ENCODE measurements around the gene CD22.

Gene CD22

DNA sequence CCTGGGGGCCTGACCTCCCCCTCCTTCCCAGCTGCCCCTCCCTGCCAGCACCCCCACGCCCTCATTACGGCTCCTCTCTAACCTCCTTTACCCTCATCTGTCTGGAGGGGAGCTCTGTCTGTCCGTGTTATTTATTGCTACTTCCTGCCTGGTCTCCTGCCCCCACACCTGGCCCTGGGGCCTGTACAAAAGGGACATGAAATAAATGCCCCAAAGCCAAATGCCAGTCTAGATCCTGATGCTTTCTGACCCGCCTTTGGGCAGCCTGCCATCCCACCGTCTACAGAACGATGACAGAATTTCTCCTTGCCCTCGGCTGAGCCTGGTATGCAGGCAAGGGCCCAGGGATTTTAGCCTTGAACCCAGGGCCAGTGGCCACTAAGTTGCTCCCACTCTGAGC lies 15.4 kb upstream of the CD22 start:
- Histone ChIP-seq H3K4me1 (no peaks in the 10 kb centered on the region), H3K4me3 (no peak overlapping the region), H3K27me3 (ENCODE audit: low read depth) (no peaks in the 10 kb centered on the region), H3K9me3 (no peaks in the 10 kb centered on the region), H3K36me3 (replicated peaks) (no peaks in the 10 kb centered on the region)
- no peak for DNase-seq (ENCODE audit: low spot score in 2 of 2)
- in situ Hi-C loops (cut with MboI; ENCODE audit: low sequenced_read_pairs): no loop called here

DNA sequence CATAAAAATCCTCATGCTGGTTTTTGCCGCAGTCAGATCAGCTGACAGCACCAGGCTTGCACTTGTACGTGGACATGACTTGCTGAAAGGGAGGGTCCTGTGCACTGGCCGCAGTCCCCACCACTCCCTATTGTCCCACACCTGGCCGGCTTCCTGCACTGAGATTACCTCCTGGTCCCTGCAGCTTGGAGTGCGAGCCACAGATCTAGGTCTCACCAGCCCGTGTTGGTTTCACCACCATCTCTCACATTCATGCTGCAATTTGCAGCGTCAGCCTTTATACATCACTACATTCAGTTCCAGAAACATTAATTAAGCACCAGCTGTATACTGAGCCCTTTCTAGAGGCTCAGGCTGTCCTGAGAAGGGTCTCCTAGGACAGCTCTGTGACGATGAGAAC lies 15.0 kb upstream of the CD22 start:
- Histone ChIP-seq H3K27me3 (ENCODE audit: low read depth) (no peaks in the 10 kb centered on the region), H3K4me1 (no peaks in the 10 kb centered on the region), H3K9me3 (no peaks in the 10 kb centered on the region), H3K4me3 (no peak overlapping the region), H3K36me3 (replicated peaks) (no peaks in the 10 kb centered on the region)
- DNase-seq (ENCODE audit: low spot score in 2 of 2): no peak
- in situ Hi-C loops (cut with MboI; ENCODE audit: low sequenced_read_pairs): no loop called here

DNA sequence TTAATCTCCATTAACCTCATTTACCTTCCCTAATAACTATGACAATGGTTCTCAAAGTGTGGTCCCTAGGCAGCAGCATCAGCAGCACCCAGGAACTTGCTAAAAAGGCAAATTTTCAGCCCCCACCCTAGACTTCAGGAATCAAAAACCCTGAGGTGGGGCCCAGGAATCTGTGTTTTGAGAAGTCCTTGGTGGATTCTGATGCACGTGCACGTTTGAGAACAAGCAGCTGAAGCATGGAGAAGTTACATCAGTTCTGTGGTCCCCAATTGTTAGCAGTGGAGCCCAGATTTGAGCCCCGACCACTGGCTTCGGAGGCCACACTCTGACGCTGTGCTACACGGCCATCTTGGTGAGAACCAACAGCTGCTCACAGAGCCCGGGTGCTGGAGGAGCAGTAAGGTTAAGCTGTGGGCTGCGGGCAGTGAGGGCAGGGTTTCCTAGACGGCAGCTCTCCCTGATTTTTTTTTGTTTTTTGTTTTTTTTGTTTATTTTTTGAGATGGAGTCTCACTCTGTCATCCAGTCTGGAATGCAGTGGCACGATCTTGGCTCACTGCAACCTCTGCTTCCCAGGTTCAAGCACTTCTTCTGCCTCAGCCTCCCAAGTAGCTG lies 14.0 kb upstream of the CD22 start:
- in situ Hi-C loops (cut with MboI; ENCODE audit: low sequenced_read_pairs): no loop called here
- Histone ChIP-seq H3K36me3 (replicated peaks) (no peaks in the 10 kb centered on the region), H3K4me3 (no peak overlapping the region), H3K9me3 (no peaks in the 10 kb centered on the region), H3K4me1 (no peaks in the 10 kb centered on the region), H3K27me3 (ENCODE audit: low read depth) (no peaks in the 10 kb centered on the region)
- DNase-seq (ENCODE audit: low spot score in 2 of 2): no peak

DNA sequence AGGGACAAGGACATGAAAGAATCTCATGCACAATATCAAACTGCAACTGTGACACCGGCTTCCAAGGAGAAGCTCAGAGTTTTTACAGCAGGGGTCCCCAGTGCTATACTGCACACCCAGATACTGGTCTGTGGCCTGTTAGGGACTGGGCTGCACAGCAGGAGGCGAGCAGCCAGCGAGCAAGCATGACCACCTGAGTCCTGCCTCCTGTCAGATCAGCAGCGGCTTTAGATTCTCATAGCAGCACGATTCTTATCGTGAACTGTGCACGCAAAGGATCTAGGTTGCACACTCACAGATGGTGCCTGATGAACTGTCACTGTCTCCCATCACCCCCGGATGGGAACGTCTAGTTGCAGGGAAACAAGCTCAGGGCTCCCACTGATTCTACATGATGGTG lies 13.1 kb upstream of the CD22 start:
- no peaks in the 10 kb centered on the region for H3K36me3 ChIP-seq (replicated peaks)
- no peaks in the 10 kb centered on the region for H3K4me1 ChIP-seq
- no peak overlapping the region for H3K4me3 ChIP-seq
- no peaks in the 10 kb centered on the region for H3K9me3 ChIP-seq
- DNase-seq (ENCODE audit: low spot score in 2 of 2): no peak
- in situ Hi-C loops (cut with MboI; ENCODE audit: low sequenced_read_pairs): no loop called here
- no peaks in the 10 kb centered on the region for H3K27me3 ChIP-seq (ENCODE audit: low read depth)

DNA sequence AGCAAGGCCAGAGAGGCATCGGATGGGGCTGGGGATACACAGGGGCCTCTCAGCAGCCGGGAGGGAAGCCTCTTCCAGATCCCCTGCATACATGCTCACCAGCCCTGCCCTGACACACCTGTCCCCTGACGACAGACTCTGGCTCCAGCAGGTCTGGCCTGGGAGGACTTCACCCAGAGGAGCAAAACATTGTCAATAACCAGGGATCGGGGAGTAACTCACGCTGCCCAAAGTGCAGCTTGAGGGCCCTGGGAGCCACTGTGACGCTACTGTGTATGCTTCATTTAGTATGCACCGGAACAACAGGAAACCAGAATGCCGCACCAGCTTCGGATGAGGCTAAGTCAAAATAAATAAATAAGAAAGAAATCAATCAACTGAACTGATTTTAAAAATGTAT lies 12.4 kb upstream of the CD22 start:
- in situ Hi-C loops (cut with MboI; ENCODE audit: low sequenced_read_pairs): no loop called here
- H3K4me1 ChIP-seq: no peaks in the 10 kb centered on the region

DNA sequence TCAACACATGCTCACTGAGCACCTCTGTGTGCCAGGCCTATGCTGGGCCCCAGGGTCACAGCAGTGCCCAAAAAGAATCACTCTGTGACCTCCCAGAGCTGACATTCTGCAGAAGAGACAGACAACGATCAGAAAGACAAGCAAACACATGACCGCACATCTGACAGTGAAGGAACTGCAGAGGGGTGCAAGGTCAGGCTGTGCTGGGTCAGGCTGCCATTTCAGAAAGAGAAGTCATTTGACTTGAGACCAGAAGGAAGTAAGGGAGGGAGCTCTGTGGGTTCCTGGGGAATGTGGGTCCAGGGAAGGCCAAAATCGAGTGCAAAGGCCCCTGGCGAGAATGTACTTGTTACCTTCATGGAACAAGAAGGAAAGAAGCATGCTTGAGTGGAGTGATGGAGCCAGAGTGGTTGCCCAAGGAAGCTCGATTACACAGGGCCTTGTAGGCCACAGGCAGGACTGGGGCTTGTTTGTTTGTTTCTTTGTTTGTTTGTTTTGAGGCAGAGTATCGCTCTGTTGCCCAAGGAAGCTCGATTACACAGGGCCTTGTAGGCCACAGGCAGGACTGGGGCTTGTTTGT lies 11.4 kb upstream of the CD22 start:
- Histone ChIP-seq H3K27me3 (ENCODE audit: low read depth) (no peaks in the 10 kb centered on the region), H3K36me3 (replicated peaks) (no peaks in the 10 kb centered on the region), H3K4me1 (no peaks in the 10 kb centered on the region), H3K4me3 (no peak overlapping the region), H3K9me3 (no peaks in the 10 kb centered on the region; the same call in 1 of the 2 replicates)
- in situ Hi-C loops (cut with MboI; ENCODE audit: low sequenced_read_pairs): no loop called here
- DNase-seq (ENCODE audit: low spot score in 2 of 2): no peak

More for the DNA sequence above, 12.4 kb upstream of the CD22 start:
- H3K36me3 ChIP-seq (replicated peaks): no peaks in the 10 kb centered on the region
- H3K4me3 ChIP-seq: no peak overlapping the region
- no peak for DNase-seq (ENCODE audit: low spot score in 2 of 2)
- H3K27me3 ChIP-seq (ENCODE audit: low read depth): no peaks in the 10 kb centered on the region
- H3K9me3 ChIP-seq: no peaks in the 10 kb centered on the region

GRCh38 chr19:35318679-35319448 lies 10.1 kb upstream of the CD22 start:
- in situ Hi-C loops (cut with MboI; ENCODE audit: low sequenced_read_pairs): no loop called here
- Histone ChIP-seq H3K27me3 (ENCODE audit: low read depth) (no peaks in the 10 kb centered on the region), H3K36me3 (replicated peaks) (no peaks in the 10 kb centered on the region), H3K9me3 (no peaks in the 10 kb centered on the region; the same call in 1 of the 2 replicates), H3K4me3 (no peak overlapping the region), H3K4me1 (no peaks in the 10 kb centered on the region)
- no peak for DNase-seq (ENCODE audit: low spot score in 2 of 2)

DNA sequence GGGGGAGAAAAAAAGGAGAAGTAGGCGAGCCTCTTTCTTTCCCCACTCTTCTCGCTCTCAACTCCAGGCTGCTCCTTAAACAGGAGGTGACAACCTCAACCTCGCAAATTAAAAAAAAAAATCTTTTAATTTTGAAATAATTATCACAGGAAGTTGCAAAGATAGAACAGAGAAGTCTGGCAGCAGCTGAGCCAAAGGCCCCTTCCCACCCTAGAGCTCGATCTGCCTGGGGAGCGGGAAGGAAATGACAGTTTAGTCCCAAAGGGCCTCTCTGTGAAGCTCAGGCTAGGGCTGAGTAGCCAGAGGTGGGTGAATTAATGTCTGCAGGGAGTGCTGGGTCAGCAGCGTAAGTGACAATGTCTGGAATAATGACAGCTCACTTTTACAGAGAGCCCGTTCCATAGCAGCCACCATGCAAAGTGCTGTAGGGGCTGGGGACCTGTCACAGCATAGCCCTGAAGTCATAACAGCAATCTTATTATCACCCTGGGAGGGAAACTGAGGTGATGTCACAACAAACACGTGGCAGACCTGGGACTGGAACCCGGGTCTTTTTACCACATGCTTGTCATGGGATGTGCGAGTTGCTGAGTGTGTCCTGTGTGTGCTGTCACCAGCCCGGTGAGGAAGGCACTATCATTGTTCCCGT lies 8.8 kb upstream of the CD22 start:
- DNase-seq (ENCODE audit: low spot score in 2 of 2): no peak
- Histone ChIP-seq H3K4me1 (no peaks in the 10 kb centered on the region), H3K27me3 (ENCODE audit: low read depth) (no peaks in the 10 kb centered on the region), H3K9me3 (no peaks in the 10 kb centered on the region; the same call in 1 of the 2 replicates), H3K4me3 (no peak overlapping the region), H3K36me3 (replicated peaks) (no peaks in the 10 kb centered on the region)
- in situ Hi-C loops (cut with MboI; ENCODE audit: low sequenced_read_pairs): no loop called here

DNA sequence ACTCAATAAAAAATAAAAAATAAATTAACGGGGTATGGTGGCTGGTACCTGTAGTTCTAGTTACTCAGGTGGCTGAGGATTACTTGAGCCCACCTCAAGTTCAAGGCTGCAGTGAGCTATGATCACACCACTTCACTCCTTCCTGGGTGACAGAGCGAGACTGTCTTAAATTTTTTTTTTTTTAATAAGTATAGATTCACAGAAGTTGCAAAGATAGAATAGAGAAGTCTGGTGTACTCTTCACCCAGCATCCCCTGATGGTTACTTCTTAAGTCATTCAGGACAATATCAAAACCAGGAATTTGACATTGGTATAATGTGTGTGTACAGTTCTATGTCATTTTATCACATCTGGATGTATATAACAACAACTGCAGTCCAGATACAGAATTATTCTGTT lies 7.7 kb upstream of the CD22 start:
- no peaks in the 10 kb centered on the region; the same call in 1 of the 2 replicates for H3K9me3 ChIP-seq
- no peak overlapping the region for H3K4me3 ChIP-seq
- DNase-seq (ENCODE audit: low spot score in 2 of 2): no peak
- in situ Hi-C loops (cut with MboI; ENCODE audit: low sequenced_read_pairs): no loop called here
- H3K27me3 ChIP-seq (ENCODE audit: low read depth): no peaks in the 10 kb centered on the region; the same call in 1 of the 2 replicates
- no peaks in the 10 kb centered on the region for H3K36me3 ChIP-seq (replicated peaks)
- no peaks in the 10 kb centered on the region for H3K4me1 ChIP-seq

DNA sequence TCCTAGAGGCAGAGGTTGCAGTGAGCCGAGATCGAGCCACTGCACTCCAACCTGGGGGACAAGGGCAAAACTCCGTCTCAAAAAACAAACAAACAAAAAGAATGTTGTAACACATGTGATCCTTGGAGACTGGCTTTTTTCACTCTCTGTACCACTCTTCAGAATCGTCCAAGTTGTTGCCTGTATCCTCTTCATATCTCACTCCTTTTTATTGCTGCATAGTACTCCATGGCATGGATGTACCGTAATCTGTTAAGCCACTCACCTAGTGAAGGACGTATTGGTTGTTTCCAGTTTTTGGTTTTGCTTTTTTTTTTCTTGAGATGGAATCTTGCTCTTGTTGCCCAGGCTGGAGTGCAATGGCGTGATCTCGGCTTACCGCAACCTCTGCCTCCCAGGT lies 7.0 kb upstream of the CD22 start:
- Histone ChIP-seq H3K9me3 (no peaks in the 10 kb centered on the region; the same call in 1 of the 2 replicates), H3K4me3 (no peak overlapping the region), H3K36me3 (replicated peaks) (no peaks in the 10 kb centered on the region), H3K4me1 (no peaks in the 10 kb centered on the region), H3K27me3 (ENCODE audit: low read depth) (no peaks in the 10 kb centered on the region; the same call in 1 of the 2 replicates)
- no peak for DNase-seq (ENCODE audit: low spot score in 2 of 2)
- in situ Hi-C loops (cut with MboI; ENCODE audit: low sequenced_read_pairs): no loop called here

- Histone ChIP-seq H3K36me3 (replicated peaks) (no peaks in the 10 kb centered on the region), H3K4me3 (no peak overlapping the region), H3K27me3 (ENCODE audit: low read depth) (no peaks in the 10 kb centered on the region; the same call in 1 of the 2 replicates), H3K9me3 (no peaks in the 10 kb centered on the region), H3K4me1 (no peaks in the 10 kb centered on the region)
- DNase-seq (ENCODE audit: low spot score in 2 of 2): no peak
- in situ Hi-C loops (cut with MboI; ENCODE audit: low sequenced_read_pairs): no loop called here
Measured at GRCh38 chr19:35327642-35328041, 1.3 kb upstream of the CD22 start.

DNA sequence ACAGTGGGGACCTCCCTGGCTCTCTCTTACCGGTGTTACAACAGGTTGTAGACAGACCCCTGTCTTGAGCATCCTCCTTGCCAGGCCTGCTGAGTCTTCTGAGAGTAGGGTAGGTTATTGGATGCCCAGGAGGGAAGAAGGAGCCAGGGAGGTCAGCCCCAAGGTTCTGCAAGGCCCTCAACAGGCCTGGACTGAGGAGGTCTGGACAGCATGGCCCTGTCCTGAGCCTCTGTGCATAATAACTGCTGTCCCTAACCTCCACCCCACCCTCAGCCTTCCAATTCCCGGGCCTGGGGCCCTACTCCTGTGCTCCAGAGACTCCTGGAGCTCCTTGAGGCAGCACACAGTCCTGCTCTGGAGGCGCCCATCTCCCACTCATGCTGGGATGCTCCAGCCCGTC lies 336 bp downstream of the CD22 start:
- Histone ChIP-seq H3K4me1 (no peaks in the 10 kb centered on the region), H3K27me3 (ENCODE audit: low read depth) (no peaks in the 10 kb centered on the region; the same call in 1 of the 2 replicates), H3K9me3 (no peaks in the 10 kb centered on the region), H3K4me3 (no peak overlapping the region), H3K36me3 (replicated peaks) (no peaks in the 10 kb centered on the region)
- in situ Hi-C loops (cut with MboI; ENCODE audit: low sequenced_read_pairs): no loop called here
- DNase-seq (ENCODE audit: low spot score in 2 of 2): no peak

DNA sequence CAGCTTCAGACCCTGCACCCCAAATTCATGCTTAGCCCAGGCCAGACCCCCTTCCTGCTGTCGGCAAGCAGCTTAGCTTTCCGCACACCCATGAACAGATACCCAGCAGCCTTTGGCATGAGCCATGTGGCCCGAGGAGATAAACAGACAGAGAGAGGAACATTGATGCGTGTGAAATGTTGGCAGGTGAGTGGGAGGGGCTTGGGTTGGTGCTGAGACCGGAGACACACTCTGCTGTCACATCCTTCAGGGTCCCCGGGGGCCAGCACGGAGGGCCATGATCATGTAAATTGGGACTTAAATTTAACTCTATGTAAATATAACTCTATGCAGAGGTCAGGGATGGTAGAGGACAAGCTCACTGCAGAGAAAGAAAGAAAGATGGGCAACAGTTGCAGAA lies 1.5 kb downstream of the CD22 start:
- in situ Hi-C loops (cut with MboI; ENCODE audit: low sequenced_read_pairs): no loop called here

More for the DNA sequence above, 1.5 kb downstream of the CD22 start:
- Histone ChIP-seq H3K4me3 (no peak overlapping the region), H3K27me3 (ENCODE audit: low read depth) (no peaks in the 10 kb centered on the region; the same call in 1 of the 2 replicates), H3K9me3 (no peaks in the 10 kb centered on the region), H3K36me3 (replicated peaks) (no peaks in the 10 kb centered on the region), H3K4me1 (no peaks in the 10 kb centered on the region)
- no peak for DNase-seq (ENCODE audit: low spot score in 2 of 2)
